ENCODE results near the gene RETREG3.

RETREG3 gene

GRCh38 chr17:42586514-42587230, 22.5 kb downstream of the RETREG3 start:
- no peak for TF ChIP-seq CTCF (IDR thresholded peaks at IDR 0.05; ENCODE audit: low read depth, low read length)
- no peak for DNase-seq (ENCODE audit: extremely low read depth, low read depth)

- TF ChIP-seq CTCF (IDR thresholded peaks at IDR 0.05; ENCODE audit: low read depth, low read length): no peak
- no peak for DNase-seq (ENCODE audit: extremely low read depth, low read depth)
Measured at GRCh38 chr17:42585353-42585752, 23.8 kb downstream of the RETREG3 start.

- TF ChIP-seq CTCF (IDR thresholded peaks at IDR 0.05; ENCODE audit: low read depth, low read length): no peak
- no peak for DNase-seq (ENCODE audit: extremely low read depth, low read depth)
Measured at GRCh38 chr17:42584880-42585279, 24.3 kb downstream of the RETREG3 start.

GRCh38 chr17:42581744-42582270, 27.4 kb downstream of the RETREG3 start:
- TF ChIP-seq CTCF (IDR thresholded peaks at IDR 0.05; ENCODE audit: low read depth, low read length): no peak
- DNase-seq (ENCODE audit: extremely low read depth, low read depth): no peak

GRCh38 chr17:42579794-42580551, 29.2 kb downstream of the RETREG3 start:
- no peak for DNase-seq (ENCODE audit: extremely low read depth, low read depth)
- TF ChIP-seq CTCF (IDR thresholded peaks at IDR 0.05; ENCODE audit: low read depth, low read length): no peak

- TF ChIP-seq CTCF (IDR thresholded peaks at IDR 0.05; ENCODE audit: low read depth, low read length): peak; percentile 74
- DNase-seq (ENCODE audit: extremely low read depth, low read depth): no peak
Measured at GRCh38 chr17:42578282-42578869, 30.8 kb downstream of the RETREG3 start.
